Occipital lobe (tissue), 2 donors: ENCODE results near the gene RASGRP3. TPM values are rescaled to one million over a fixed set of nuclear protein-coding genes. Genes with fewer than 3 reads are reported as not detected.
A peak's percentile ranks its signal among the peaks of the same experiment; 100 is the strongest.

Experiments
- DNase-seq: peaks from one replicate; lab custom pipeline; 2025; lab: John Stamatoyannopoulos, UW
- total RNA-seq: library from RNA; depleted of rRNA; stranded (reverse); fragments of >200 nt; gene quantifications from one replicate; pipeline ENCODE4 v1.2.3, GENCODE V29; 2014

Gene RASGRP3
- total RNA-seq, 1 donor from 2014 or later, result 11.1 TPM

DNA sequence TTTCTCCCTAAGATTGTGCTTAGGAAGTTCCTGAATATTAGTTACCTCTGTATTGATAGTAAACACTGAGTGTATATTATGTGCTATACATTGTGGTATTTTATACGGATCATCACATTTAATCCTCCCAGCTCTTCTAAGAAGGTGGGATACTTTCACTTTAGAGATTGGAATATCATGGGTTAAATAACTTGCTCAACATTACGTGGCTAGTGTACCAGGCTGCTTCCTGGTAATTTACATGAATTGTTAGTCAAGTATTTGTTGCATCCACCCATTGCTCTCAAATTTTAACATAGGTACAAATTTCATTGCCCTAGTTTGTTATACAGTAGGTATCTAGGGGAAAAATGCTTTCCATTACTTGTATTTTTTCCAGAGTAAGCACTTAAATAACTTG lies 101.2 kb downstream of the RASGRP3 start:
- no peak for DNase-seq

DNA sequence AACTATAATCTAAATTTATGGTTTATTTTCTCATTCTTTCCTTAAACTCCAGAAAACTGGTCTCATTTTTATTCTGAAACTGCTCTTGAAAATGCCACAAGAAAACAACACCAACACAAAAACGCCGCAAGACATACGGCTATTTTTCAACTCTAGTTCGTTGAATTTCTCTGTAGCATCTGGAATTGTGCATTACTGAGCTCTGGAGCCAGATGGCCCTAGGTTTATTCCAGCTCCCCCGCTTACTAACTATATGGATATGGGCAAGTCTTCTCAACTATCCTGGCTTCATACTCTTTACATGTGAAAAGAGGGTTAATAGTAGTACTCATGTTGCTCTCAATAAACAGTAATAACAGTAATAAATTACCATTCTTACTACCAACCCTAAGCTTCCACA lies 102.8 kb downstream of the RASGRP3 start:
- no peak for DNase-seq

DNA sequence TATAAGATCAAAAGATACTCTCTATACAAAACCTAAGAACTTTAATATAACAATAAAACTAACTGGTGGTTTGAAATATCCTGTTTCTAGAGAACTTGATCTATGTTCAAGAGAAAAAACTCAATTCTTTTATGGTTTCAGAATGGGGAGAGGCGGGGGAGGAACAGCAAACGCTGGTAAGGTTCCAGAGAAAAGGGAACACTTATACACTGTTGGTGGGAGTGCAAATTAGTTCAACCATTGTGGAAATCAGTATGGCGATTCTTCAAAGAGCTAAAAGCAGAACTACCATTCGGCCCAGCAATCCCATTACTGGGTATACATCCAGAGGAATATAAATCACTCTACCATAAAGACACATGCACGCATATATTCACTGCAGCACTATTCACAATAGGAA lies 105.4 kb downstream of the RASGRP3 start:
- DNase-seq, result no peak

DNA sequence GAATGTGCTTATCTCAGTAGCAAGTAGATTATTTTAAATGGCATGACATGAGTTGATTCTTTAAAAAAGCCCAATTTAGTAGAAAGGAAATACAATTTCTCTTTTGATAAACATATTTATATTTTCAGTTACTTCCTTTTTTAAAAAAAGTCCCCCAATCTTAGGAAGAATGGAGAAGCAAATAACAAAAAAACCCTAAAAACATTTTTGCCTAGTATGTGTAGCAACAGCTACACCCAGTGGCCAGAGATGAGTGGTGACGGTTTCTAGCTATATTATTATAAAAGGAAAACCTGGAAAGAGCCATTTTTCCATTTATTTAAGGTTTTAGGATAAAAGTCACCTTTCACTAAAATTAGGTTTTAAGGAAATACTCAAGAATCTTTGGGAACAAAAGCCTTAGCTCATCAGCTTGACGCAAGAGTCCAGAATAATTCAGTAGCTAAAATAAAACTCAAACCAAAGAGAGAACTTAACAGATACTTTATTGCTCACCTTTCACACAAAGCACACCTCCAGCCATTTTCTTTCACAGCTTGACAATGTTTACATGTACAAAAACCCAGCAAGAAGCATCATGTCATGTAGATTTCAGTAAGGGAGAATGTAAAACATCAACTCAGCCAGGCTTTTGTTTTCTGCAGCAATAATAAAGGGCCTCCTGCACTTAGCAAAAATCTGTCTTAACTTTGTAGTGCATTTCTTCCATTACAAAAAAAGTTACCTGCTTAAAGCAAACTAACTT lies 106.9 kb downstream of the RASGRP3 start:
- no peak for DNase-seq

DNA sequence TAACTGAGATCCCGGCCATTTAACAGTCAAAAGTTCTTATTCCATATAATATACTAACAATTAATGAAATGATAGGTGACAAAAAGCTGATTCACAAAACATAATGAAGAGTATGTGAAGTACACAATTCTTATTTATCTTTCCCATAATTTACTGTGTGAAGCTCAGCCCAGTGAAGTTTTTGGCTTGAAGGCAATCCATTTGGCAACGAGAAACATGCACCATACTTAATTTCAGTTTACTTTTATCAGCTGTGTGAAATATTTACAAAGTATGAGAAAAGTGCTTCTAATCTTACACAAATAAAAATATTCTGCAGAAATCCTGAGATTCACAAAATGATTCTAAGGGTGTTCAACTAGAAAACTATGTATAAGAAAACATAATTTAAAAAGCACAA lies 110.3 kb downstream of the RASGRP3 start:
- DNase-seq, result no peak

DNA sequence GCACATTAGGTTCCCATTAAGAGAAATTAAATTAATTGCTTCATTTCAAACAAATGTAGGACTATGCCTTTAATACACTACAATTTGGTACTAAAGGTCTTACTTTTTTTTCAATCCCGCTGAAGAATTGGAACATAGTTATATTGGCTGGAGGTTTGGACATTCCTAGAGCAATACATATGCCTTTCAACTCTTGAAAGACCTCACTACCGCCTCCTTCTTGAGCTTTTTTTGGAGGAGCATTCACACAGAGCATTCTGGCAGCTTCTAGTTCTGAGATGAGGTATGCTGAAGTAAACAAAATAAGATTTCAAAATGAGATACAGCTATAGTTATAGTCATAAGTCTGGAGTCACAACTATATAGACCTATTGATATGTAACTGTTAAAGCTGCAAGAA lies 111.8 kb downstream of the RASGRP3 start:
- DNase-seq, result no peak

DNA sequence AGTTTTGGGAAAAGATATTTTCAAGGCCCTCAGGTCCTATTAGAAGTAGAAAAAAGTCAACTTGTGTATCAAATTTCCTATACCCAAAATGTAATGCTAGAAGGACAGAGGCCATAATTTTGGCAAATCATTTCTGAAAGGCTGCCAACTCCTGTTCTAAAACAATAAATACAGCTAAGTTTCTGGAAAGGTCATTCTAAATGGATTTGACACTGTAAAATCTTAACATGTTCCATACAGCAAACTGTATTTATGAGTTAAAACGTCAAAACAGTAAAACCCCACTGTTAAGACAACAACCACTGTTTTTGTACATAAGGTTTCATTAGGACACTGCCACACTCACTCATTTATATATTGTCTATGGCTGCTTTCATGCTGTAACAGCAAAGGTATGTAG lies 113.0 kb downstream of the RASGRP3 start:
- no peak for DNase-seq

DNA sequence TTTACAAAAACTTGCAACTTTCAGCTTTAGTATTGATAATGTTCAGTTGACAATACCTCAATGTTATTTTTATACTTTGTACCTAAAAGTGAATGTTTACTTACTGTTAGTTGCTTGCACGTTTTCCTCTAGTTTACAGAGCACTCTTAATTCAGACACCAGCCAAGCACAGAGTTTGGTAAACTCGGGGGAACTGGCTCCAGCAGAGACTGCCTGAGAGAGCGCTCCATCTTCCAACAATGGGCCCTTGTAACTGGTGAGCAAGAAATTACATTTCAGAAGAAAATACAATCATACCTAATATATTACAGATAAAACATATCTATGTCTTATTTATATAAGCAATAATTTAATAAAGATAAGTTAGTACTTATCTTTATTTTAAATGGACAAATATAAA lies 118.9 kb downstream of the RASGRP3 start:
- DNase-seq, result no peak

DNA sequence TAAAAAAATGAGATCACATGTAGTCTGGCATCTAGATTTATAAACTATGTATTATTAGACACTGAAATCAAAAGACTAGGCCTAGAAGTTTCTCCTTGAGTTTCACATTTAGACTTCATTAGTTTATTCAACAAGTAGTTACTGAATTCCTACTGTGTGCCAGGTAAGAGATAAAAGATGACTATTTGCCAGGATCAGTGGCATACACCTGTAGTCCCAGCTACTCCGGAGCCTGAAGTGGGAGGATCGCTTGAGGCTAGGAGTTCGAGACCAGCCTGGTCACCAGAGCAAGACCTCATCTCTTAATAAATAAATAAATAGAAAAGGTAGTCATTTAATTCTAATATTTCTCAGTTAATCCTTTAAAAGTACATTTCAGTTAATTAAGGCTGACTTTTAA lies 120.6 kb downstream of the RASGRP3 start:
- no peak for DNase-seq

DNA sequence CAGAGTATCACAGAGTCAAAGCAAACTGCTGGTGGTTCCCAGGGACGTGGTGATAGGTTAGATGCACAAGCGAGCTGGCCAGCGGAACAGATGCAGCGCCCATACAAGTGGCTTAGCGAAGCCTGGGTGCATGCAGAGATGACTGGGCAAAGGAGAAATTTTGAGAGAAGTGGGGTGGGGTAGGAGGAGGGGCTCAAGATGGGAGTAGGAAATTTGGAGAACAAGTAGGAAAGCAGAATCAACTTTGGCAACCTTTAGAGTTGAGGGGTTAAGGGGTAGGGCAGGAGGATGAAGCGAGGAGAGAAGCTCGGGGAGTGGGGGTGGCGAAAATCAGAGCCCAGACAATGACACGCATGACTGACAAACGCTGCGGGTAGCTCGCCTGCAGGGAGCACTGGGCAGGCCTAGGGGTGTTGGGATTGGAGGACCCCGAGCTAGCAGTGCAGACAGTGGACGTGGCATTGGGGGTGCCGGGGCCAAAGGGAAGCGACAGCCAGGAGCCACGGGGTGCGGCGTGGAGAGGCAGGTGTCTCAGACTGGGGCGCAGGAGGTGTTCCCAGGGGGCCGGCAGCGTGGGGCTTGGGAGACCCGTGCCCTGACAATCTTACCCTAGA lies 122.2 kb downstream of the RASGRP3 start:
- no peak for DNase-seq

DNA sequence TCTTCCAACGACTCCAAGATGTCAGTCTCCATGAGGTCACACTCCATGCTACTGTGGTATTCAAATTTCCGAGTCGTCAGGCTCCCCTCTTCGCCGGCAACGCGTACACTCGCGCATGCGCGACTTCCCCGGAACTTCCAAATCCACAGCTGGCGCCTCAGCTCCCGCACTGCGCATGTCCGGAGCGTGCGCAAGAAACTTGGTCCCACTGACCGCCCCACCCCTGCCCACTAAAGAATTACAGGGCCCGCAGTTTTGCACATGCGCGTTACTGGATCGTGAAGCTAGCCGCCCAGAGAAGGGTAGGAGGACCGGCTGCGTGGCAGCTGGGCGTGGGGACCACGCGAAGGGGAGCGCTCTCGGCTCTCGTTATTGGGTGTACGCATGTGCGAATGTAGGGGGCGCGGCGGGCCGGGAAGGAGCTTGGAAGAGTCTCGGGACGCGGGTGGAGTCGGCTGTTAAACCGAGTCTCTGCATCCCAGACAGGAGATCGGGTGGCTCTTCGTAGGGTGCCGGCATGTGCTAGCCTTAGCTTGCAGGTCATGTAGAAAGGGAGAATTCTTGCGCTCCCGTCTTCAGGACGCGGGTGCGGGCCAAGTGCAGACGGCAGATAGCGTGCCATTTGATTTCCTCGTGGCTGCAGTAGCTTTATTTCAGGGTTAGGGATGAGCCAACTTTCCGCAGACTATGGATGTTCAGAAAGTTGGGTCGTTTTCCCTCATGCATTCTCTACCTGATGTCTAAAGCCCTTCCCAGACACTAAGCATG lies 122.9 kb downstream of the RASGRP3 start, which contains the start of gene FAM98A:
FAM98A (minus strand) TSS at position 125 of the 768 bp plus-strand sequence; CDS start at position 47, 78 bp downstream.
- DNase-seq, result peak; percentile 98

DNA sequence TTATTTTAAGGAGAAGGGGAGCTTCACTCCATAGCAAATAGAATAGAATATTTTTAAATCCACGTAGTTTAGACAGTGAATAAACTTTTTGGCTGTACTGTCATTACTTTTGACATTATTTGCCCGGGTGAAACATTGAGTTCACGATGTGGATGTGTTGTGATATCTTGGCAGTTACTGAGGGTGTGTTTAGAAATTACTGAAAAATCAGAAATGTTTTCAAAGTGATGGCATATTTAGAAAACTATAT lies 123.4 kb downstream of the RASGRP3 start:
- no peak for DNase-seq

DNA sequence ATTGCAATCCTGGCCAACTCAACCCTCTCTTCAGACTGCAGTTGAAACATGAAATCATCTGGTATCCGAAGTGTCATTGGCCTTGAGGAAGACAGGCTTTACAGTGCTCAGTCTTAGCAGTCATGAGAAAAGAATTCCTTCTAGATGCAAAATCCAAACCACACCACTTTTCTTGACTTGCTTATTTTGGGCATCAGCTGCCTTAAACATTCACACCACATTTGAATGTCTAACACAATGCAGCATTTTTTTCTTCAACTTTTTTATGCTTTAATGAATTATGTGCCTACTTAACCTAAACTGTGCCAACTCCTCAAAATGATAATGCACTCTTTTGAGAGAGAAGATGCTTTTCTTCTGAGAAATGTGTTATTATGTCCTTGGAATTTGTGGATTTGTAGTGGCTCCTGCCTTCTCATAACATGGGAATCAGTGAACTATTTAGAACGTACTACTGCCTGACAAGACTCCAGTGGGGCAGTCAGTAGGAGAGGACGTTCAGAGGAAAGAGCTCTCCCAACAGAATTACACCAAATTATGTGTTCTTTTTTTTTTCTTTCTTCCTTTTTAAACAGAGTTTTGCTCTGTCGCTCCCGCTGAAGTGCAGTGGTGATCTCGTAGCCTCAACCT lies 125.9 kb downstream of the RASGRP3 start:
- no peak for DNase-seq

DNA sequence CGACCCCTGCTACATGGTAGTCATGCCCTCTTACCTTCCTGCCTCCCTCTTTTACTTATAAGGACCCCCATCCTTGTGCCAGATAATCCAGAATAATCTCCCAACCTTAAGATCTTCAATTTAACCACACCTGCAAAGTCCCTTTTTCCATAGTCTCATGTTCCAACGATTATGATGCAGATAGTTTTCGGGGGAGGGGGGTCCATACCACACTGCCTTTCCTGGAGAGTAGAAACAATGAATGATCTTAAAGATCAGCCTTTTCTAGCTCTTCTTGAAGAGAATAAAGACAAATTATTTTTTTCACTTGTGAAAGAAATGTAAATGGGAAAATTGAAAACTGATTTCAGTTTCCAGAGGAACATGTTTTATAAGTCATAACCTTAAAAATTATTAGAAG lies 127.0 kb downstream of the RASGRP3 start:
- no peak for DNase-seq

DNA sequence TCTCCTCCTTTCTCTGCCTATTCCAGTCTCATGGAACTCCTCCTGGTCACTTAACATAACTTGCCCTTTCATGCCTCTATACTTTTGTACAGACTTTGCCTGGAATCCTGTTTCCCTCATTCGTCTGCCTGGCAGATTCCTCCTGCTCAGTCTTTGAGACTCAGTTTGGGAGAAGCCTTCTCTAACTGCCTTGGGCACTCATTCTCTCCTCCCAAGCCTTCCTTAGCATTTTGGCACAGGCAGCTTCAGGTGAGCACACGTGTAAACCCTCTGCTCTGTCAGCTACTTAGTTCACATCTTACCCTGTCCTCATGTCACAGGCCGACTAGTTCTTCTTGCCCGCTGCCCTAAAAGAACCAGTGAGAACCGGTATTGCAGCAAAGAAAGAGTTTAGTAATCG lies 128.6 kb downstream of the RASGRP3 start:
- DNase-seq, result no peak

DNA sequence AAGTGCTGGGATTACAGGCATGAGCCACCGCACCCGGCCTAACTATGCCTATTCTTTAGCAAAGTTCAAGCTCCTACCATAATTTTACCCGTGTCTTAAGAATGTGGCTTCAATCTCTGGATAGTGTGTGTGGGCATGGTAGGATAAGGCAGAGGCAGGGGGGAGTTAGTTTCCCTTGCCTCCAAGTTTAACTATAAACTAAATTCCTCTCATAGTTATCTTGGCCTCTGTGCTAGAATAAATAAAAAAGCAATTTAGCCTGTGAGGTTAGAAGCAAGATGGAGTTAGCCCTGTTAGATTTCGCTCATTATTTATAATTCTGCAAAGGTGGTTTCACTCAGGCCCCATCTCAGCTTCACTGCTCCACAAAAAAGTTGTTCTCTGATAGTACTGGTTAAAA lies 129.7 kb downstream of the RASGRP3 start:
- no peak for DNase-seq

DNA sequence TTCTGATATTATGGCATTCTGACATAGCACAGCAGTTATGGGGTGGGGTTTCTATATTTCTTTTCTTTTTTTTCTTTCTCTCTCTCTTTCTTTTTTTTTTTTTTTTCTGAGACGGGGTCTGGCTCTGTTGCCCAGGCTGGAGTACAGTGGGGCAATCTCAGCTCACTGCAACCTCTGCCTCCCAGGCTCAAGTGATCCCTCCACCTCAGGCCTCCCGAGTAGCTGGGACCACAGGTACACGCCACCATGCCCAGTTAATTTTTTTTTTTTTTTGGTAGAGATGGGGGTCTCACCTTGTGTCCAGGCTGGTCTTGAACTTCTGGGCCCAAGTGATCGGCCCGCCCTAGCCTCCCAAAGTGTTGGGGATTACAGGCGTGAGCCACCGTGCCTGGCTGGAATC lies 130.2 kb downstream of the RASGRP3 start:
- DNase-seq, result no peak

DNA sequence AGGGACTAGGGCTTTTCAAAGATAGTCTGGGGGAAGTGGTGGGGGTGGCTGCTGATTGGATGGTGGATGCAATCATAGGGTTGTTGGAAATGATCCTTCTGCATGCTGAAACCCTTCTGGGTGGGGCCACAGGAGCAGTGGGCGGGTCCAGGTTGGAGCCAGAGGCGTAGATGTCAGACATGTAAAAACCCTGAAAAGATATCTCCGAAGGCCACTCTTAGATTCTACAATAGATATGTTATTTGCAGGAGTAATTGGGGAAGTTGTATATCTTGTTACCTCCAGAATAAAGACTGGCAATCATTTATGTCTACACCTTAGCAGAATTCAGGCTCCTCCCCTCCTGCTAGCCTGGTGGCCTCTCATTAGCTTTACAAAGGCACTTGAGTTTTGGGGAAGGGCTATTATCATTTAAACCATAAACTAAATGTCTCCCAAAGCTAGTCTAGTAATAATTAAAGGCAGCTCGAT lies 130.8 kb downstream of the RASGRP3 start:
- no peak for DNase-seq

DNA sequence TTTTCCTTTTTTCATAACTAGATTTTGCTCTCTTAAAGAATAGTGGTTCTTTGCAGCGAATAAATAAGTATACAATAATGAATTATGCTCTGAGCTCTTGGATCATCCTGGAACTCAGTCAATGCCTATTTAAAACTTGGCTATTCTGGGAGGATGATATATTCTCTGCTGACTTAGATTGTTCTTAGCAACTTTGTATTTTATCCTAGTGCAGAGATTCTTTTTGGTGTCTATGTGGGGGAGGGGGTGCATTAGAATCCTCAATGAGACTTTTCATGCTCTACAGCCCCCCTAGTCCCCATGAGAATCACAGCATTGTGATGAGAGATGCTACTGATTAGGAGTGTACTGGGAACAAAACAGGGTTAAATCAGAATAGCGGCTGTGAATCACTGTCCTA lies 131.5 kb downstream of the RASGRP3 start:
- DNase-seq, result no peak

DNA sequence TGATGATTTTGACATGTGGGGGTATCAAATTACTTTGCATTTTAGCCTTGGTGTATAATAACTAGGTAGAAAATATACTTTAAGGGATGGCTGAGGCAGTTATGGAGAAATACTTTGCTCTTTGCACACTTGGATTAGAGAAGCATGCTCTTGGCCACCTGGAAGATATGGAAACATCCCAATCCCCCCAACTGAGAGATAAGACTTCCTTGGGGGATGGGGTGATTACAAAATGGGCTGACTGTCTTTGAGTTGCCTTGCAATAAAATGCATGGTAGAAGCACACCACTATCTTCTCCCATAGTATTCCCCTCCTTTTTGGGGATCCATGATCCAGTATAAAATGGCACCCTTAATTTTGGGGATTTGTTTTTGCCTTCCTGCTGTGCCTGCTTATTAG lies 137.7 kb downstream of the RASGRP3 start:
- DNase-seq, result no peak
